ENCODE data around the gene NCK1.

The NCK1 gene

GRCh38 chr3:136836511-136837156, 25.4 kb upstream of the NCK1 start:
- Histone ChIP-seq H3K27me3 (ENCODE audit: insufficient read depth, poor library complexity, severe bottlenecking) (no peaks in the 10 kb centered on the region), H3K4me3 (replicated peaks; ENCODE audit: insufficient read depth, low read length) (no peak overlapping the region), H3K27ac (replicated peaks) (no peak overlapping the region)
- DNase-seq (ENCODE audit: low read depth in 1 of 2, low spot score in 1 of 2) = no peak
- TF ChIP-seq GABPA (IDR thresholded peaks at IDR 0.05; ENCODE audit: low read depth) (no peak), POLR2AphosphoS5 (IDR thresholded peaks at IDR 0.05; ENCODE audit: low read depth) (no peak), SPI1 (IDR thresholded peaks at IDR 0.05; ENCODE audit: borderline replicate concordance, low read depth) (no peak)
- TF ChIP-seq, protein P1, sequence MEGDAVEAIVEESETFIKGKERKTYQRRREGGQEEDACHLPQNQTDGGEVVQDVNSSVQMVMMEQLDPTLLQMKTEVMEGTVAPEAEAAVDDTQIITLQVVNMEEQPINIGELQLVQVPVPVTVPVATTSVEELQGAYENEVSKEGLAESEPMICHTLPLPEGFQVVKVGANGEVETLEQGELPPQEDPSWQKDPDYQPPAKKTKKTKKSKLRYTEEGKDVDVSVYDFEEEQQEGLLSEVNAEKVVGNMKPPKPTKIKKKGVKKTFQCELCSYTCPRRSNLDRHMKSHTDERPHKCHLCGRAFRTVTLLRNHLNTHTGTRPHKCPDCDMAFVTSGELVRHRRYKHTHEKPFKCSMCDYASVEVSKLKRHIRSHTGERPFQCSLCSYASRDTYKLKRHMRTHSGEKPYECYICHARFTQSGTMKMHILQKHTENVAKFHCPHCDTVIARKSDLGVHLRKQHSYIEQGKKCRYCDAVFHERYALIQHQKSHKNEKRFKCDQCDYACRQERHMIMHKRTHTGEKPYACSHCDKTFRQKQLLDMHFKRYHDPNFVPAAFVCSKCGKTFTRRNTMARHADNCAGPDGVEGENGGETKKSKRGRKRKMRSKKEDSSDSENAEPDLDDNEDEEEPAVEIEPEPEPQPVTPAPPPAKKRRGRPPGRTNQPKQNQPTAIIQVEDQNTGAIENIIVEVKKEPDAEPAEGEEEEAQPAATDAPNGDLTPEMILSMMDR (IDR thresholded peaks at IDR 0.05; ENCODE audit: insufficient read depth, low read length) = no peak
- TF ChIP-seq, protein P2, sequence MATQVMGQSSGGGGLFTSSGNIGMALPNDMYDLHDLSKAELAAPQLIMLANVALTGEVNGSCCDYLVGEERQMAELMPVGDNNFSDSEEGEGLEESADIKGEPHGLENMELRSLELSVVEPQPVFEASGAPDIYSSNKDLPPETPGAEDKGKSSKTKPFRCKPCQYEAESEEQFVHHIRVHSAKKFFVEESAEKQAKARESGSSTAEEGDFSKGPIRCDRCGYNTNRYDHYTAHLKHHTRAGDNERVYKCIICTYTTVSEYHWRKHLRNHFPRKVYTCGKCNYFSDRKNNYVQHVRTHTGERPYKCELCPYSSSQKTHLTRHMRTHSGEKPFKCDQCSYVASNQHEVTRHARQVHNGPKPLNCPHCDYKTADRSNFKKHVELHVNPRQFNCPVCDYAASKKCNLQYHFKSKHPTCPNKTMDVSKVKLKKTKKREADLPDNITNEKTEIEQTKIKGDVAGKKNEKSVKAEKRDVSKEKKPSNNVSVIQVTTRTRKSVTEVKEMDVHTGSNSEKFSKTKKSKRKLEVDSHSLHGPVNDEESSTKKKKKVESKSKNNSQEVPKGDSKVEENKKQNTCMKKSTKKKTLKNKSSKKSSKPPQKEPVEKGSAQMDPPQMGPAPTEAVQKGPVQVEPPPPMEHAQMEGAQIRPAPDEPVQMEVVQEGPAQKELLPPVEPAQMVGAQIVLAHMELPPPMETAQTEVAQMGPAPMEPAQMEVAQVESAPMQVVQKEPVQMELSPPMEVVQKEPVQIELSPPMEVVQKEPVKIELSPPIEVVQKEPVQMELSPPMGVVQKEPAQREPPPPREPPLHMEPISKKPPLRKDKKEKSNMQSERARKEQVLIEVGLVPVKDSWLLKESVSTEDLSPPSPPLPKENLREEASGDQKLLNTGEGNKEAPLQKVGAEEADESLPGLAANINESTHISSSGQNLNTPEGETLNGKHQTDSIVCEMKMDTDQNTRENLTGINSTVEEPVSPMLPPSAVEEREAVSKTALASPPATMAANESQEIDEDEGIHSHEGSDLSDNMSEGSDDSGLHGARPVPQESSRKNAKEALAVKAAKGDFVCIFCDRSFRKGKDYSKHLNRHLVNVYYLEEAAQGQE (IDR thresholded peaks at IDR 0.05; ENCODE audit: insufficient replicate concordance, low read depth) = no peak

DNA sequence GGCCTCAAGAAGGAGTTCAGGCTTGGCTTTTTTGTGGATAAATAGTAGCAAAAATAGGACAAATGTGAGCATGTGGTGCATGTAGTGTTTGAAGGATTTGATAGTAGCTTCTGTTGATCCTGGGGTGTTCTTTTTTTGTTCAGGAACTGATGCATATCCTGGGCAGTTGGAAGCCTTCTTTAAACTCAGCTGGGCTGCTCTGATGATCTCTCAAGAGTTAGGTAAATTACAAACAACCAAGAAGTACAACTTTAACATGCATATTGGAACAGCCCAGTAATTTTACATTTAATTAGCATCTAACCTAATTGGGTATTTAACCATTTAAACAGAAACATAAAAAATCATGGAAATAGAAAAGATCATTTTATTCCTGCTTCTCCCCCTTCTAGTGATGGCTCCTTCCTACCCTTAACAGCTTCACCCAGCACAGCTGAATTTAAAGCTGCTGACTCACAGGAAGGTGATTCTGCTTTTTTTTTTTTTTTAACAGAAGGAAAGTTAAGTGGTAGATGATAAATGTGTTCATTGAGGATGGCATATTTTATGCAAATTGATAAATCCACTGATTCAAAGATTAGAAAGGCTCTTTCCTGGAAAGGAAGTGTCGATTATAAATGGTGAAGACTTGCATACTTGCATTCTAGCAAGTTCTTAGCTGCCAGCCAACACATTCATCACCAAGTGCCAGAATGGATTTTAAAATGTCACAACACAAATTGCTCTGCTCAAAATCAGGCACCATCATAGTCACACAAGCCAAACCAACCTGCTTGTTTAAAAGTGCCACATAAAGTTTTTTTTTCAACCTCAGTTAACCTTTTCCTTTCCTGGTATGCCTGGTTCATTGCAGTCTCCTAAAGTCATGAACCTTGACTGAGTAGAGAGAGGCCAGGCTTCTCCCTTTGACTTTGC, 23.1 kb upstream of the NCK1 start:
- Histone ChIP-seq H3K4me3 (replicated peaks; ENCODE audit: insufficient read depth, low read length) (no peak overlapping the region), H3K27ac (replicated peaks) (no peak overlapping the region), H3K27me3 (ENCODE audit: insufficient read depth, poor library complexity, severe bottlenecking) (no peaks in the 10 kb centered on the region)
- no peak for DNase-seq (ENCODE audit: low read depth in 1 of 2, low spot score in 1 of 2)
- TF ChIP-seq, protein P1 (IDR thresholded peaks at IDR 0.05; ENCODE audit: insufficient read depth, low read length) = no peak
- no peak for TF ChIP-seq POLR2AphosphoS5 (IDR thresholded peaks at IDR 0.05; ENCODE audit: low read depth)
- TF ChIP-seq, protein P2 (IDR thresholded peaks at IDR 0.05; ENCODE audit: insufficient replicate concordance, low read depth) = no peak
- TF ChIP-seq SPI1 (IDR thresholded peaks at IDR 0.05; ENCODE audit: borderline replicate concordance, low read depth) = no peak
- no peak for TF ChIP-seq GABPA (IDR thresholded peaks at IDR 0.05; ENCODE audit: low read depth)

DNA sequence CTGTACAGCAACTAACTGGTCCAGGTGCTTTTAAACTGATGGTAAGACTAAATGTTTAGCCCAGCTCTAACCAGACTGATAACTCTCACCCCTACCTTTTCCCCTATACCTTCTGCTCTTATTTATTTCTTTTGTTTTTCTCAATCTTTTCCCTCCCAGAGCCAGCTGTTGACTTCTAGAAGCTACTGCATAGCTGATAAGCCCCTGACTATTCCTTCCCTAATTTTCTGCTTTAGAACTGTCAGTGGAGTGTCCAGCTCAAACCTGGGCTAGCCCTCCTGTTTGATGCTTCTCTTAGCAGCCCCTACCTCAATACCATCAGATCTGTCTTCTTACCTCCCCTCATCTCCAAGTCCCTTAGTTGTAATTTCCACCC, 22.5 kb upstream of the NCK1 start:
- Histone ChIP-seq H3K27me3 (ENCODE audit: insufficient read depth, poor library complexity, severe bottlenecking) (no peaks in the 10 kb centered on the region), H3K4me3 (replicated peaks; ENCODE audit: insufficient read depth, low read length) (no peak overlapping the region), H3K27ac (replicated peaks) (no peak overlapping the region)
- TF ChIP-seq SPI1 (IDR thresholded peaks at IDR 0.05; ENCODE audit: borderline replicate concordance, low read depth) (no peak), POLR2AphosphoS5 (IDR thresholded peaks at IDR 0.05; ENCODE audit: low read depth) (no peak), GABPA (IDR thresholded peaks at IDR 0.05; ENCODE audit: low read depth) (no peak)
- TF ChIP-seq, protein P2 (IDR thresholded peaks at IDR 0.05; ENCODE audit: insufficient replicate concordance, low read depth) = no peak
- TF ChIP-seq, protein P1 (IDR thresholded peaks at IDR 0.05; ENCODE audit: insufficient read depth, low read length) = no peak
- DNase-seq (ENCODE audit: low read depth in 1 of 2, low spot score in 1 of 2) = no peak
